ENCODE results near the gene ING5. TPM values are rescaled to one million over a fixed set of nuclear protein-coding genes. Genes with fewer than 3 reads are reported as not detected.
"Not testable (repeated sequence)": the region's sequence is repeated elsewhere in the genome, so short reads cannot be mapped to it uniquely, and the experiment has no call there.

ING5 gene
- total RNA-seq, 1 donor from 2014 or later: 19.7 TPM

DNA sequence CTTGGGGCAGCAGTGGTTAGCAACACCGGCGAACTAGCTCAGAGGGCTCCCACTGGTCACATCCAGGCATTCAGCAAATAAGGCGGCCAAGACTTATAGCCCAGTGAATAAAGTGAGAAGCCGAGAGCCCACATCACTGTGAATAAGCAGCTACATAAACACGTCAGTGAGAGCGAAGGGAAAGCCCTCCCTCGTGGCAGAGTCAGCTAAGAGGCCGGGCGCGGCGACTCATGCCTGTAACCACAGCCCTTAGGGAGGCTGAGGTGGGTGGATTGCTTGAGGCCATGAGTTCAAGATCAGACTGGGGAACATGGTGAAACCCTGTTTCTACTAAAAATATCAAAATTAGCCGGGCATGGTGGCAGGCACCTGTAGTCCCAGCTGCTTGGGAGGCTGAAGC lies 37.8 kb downstream of the ING5 start:
- Histone ChIP-seq H3K27me3 (ENCODE audit: control insufficient read depth, insufficient read depth, low read length) (no peaks in the 10 kb centered on the region), H3K36me3 (ENCODE audit: control insufficient read depth, insufficient read depth, low read length) (peaks cover 12% of the 10 kb centered on the region), H3K4me3 (ENCODE audit: low read depth, low read length) (no peak overlapping the region)
- TF ChIP-seq, protein P1, sequence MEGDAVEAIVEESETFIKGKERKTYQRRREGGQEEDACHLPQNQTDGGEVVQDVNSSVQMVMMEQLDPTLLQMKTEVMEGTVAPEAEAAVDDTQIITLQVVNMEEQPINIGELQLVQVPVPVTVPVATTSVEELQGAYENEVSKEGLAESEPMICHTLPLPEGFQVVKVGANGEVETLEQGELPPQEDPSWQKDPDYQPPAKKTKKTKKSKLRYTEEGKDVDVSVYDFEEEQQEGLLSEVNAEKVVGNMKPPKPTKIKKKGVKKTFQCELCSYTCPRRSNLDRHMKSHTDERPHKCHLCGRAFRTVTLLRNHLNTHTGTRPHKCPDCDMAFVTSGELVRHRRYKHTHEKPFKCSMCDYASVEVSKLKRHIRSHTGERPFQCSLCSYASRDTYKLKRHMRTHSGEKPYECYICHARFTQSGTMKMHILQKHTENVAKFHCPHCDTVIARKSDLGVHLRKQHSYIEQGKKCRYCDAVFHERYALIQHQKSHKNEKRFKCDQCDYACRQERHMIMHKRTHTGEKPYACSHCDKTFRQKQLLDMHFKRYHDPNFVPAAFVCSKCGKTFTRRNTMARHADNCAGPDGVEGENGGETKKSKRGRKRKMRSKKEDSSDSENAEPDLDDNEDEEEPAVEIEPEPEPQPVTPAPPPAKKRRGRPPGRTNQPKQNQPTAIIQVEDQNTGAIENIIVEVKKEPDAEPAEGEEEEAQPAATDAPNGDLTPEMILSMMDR (IDR thresholded peaks at IDR 0.05; ENCODE audit: insufficient read depth, low read length, severe bottlenecking): no peak
- DNase-seq (ENCODE audit: low read depth): peak; percentile 3
- FAIRE-seq: no peak

DNA sequence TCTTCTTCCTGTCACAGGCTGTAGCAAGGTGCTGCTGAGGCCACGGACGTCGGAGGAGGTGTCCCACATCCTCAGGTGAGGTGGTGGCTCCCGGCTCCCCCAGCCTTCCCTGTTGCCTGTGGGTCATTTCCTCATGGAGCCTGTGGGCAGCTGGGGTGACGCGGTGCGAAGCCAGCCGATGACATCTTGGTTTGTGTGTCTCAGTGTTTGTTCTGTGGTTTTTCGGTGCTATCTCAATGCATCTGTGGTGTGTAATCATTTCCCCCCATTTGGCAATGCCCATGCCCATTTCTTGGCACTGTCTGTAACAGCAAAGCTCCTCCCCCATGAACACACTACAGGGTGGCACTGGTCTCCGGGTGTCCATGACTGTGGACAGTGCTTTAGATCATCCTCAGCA lies 39.2 kb downstream of the ING5 start:
- DNase-seq (ENCODE audit: low read depth): peak; percentile 85
- Histone ChIP-seq H3K4me3 (ENCODE audit: low read depth, low read length) (no peak overlapping the region), H3K27me3 (ENCODE audit: control insufficient read depth, insufficient read depth, low read length) (no peaks in the 10 kb centered on the region), H3K36me3 (ENCODE audit: control insufficient read depth, insufficient read depth, low read length) (peaks cover 16% of the 10 kb centered on the region)
- TF ChIP-seq, protein P1 (IDR thresholded peaks at IDR 0.05; ENCODE audit: insufficient read depth, low read length, severe bottlenecking): no peak
- FAIRE-seq: peak; percentile 89

DNA sequence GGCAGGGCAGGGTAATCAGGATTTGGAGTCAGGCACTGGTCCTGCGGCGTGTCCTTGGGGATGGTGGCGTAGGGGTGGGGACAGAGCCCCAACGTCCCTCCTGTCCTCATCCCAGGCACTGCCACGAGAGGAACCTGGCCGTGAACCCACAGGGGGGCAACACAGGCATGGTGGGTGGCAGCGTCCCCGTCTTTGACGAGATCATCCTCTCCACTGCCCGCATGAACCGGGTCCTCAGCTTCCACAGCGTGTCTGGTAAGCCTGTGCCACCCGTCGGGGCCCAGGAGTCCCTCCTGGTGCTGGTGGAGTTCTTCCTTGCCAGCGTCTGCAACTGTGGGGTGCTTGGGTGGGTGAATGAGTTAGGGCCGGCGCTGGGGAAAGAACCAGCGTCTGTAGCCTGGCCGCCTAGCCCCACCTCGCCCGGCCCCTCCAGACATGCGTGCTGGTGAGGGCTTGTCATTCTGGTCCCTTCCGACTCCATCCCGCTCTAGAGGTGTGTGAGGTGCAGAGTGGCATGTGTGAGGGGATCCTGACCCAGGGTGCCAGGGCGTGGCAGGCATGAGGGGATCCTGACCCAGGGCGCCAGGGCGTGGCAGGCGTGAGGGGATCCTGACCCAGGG lies 40.6 kb downstream of the ING5 start:
- DNase-seq (ENCODE audit: low read depth) (no peak), FAIRE-seq (no peak)
- H3K27me3 ChIP-seq (ENCODE audit: control insufficient read depth, insufficient read depth, low read length): no peaks in the 10 kb centered on the region
- no peak overlapping the region for H3K4me3 ChIP-seq (ENCODE audit: low read depth, low read length)
- peaks cover 16% of the 10 kb centered on the region for H3K36me3 ChIP-seq (ENCODE audit: control insufficient read depth, insufficient read depth, low read length)
- TF ChIP-seq, protein P1 (IDR thresholded peaks at IDR 0.05; ENCODE audit: insufficient read depth, low read length, severe bottlenecking): no peak

DNA sequence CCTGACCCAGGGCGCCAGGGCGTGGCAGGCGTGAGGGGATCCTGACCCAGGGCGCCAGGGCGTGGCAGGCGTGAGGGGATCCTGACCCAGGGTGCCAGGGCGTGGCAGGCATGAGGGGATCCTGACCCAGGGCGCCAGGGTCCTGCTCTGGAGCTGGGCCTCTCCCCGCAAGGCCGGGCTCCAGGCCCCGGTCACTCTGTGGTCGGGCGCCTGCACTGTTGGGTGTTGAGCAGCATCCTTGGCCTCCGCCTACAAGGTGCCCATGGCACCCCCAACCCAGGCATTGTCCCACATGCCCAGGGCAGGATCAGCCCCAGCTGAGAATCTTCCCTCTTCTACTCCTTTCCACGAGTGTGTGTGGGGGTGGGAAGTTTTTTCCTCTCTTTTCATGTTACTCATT lies 41.2 kb downstream of the ING5 start:
- not testable (repeated sequence) for H3K4me3 ChIP-seq (ENCODE audit: low read depth, low read length); FAIRE-seq; H3K27me3 ChIP-seq (ENCODE audit: control insufficient read depth, insufficient read depth, low read length); DNase-seq (ENCODE audit: low read depth)
- H3K36me3 ChIP-seq (ENCODE audit: control insufficient read depth, insufficient read depth, low read length): peaks cover 16% of the 10 kb centered on the region

DNA sequence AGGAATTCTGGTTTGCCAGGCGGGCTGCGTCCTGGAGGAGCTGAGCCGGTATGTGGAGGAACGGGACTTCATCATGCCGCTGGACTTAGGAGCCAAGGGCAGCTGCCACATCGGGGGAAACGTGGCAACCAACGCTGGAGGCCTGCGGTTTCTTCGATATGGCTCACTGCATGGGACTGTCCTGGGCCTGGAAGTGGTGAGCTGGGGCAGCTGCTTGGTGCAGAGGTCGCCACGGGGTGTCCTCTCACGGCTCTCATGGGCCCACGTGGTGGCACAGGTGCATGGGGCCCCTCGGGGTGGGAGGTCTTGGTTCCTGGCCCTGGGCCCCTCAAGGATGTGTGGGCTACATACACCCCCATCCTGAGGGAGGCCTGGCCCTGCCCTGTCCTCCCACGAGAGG lies 41.8 kb downstream of the ING5 start:
- Histone ChIP-seq H3K27me3 (ENCODE audit: control insufficient read depth, insufficient read depth, low read length) (no peaks in the 10 kb centered on the region), H3K4me3 (ENCODE audit: low read depth, low read length) (no peak overlapping the region), H3K36me3 (ENCODE audit: control insufficient read depth, insufficient read depth, low read length) (peaks cover 15% of the 10 kb centered on the region)
- TF ChIP-seq, protein P1 (IDR thresholded peaks at IDR 0.05; ENCODE audit: insufficient read depth, low read length, severe bottlenecking): no peak
- FAIRE-seq (no peak), DNase-seq (ENCODE audit: low read depth) (no peak)

DNA sequence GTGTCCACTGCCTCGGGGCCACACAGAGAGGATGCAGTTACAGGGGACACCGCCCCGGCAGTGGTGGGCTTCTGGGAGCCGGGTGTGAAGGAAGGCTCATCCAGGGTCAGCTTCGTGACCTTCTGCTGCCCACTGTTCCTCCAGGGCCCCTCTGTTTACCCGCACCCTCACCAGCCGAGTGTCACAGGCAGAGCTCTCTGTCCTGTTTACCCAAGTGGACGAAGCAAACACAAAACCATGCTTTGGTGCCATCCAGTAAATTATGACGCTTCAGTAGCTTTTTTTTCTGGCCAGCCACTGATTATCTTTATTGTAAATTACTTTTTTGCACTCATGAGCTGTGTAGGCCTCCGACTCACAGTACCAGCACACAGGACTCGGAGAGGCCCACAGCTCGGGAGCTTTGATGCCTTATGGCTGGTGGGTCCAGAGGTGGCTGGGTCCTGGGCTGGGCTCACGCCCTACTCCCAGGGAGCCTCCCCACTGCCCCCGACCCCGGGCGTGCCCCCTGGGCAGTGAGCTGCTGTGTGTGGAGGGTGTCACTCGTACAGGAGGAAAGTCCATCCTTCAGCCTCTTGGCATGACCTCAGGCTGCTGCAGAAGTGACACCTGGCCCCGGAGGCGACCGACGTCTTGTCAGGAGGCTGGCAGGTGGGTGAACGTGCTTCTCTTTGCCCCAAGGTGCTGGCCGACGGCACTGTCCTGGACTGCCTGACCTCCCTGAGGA lies 42.4 kb downstream of the ING5 start:
- FAIRE-seq (no peak), DNase-seq (ENCODE audit: low read depth) (no peak)
- Histone ChIP-seq H3K27me3 (ENCODE audit: control insufficient read depth, insufficient read depth, low read length) (no peaks in the 10 kb centered on the region), H3K36me3 (ENCODE audit: control insufficient read depth, insufficient read depth, low read length) (peaks cover 16% of the 10 kb centered on the region), H3K4me3 (ENCODE audit: low read depth, low read length) (no peak overlapping the region)
- TF ChIP-seq, protein P1 (IDR thresholded peaks at IDR 0.05; ENCODE audit: insufficient read depth, low read length, severe bottlenecking): no peak

Measured in bronchial epithelial cell (primary cell).